ENCODE data around the gene RNF149.

GRCh38 chr2:101355401-101356054, 47.0 kb upstream of the RNF149 start:
- TF ChIP-seq CTCF (IDR thresholded peaks at IDR 0.05; ENCODE audit: low read length) (no peak), EZH2 (IDR thresholded peaks at IDR 0.05; ENCODE audit: borderline replicate concordance, low read length) (no peak)
